ENCODE results near the gene APAF1. TPM values are rescaled to one million over a fixed set of nuclear protein-coding genes. Genes with fewer than 3 reads are reported as not detected.

APAF1 gene
- total RNA-seq, 3 donors from 2014 or later (not counting 1 experiment from before 2014, with no cell fraction given): 33.5 to 43.7 (median 34.9) TPM

DNA sequence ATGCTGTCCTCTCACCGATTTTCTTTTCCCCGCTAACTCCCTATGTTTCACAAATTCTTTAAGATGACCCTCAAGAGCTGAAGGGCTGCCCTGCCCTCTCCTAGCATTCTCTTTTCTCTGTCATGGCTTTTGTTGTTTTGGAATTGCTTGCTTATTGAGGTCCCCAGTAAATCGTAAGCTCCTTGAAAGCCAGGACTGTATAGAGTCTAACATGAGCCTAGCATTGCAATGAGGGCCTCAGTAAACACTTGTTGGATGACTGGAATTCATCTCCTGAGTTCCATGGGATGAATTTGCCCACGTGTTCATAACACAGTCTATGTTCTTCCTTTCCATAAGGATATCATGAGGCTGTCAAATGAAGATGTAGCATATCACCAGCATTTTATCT lies 92.2 kb downstream of the APAF1 start:
- intact Hi-C loops (cut with micrococcal nuclease): no loop called here
- Mint-ChIP-seq H3K9me3 (no peaks in the 10 kb centered on the region), H3K36me3 (peaks cover 26% of the 10 kb centered on the region), H3K4me3 (no peak overlapping the region), H3K4me1 (no peaks in the 10 kb centered on the region), H3K27me3 (ENCODE audit: low read depth in 2 of 2) (peaks cover 12 to 13% of the 10 kb centered on the region in 2 donors), H3K27ac (peak overlapping the region in 1 of 2 donors; percentile 15)
- TF ChIP-seq, protein P1, sequence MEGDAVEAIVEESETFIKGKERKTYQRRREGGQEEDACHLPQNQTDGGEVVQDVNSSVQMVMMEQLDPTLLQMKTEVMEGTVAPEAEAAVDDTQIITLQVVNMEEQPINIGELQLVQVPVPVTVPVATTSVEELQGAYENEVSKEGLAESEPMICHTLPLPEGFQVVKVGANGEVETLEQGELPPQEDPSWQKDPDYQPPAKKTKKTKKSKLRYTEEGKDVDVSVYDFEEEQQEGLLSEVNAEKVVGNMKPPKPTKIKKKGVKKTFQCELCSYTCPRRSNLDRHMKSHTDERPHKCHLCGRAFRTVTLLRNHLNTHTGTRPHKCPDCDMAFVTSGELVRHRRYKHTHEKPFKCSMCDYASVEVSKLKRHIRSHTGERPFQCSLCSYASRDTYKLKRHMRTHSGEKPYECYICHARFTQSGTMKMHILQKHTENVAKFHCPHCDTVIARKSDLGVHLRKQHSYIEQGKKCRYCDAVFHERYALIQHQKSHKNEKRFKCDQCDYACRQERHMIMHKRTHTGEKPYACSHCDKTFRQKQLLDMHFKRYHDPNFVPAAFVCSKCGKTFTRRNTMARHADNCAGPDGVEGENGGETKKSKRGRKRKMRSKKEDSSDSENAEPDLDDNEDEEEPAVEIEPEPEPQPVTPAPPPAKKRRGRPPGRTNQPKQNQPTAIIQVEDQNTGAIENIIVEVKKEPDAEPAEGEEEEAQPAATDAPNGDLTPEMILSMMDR (IDR thresholded peaks at IDR 0.05): no peak
- WGBS (ENCODE audit: insufficient coverage): 89% methylated on average over 4 of the region's 4 CpGs
- no peaks in the 10 kb centered on the region for H3K4me1 ChIP-seq (ENCODE audit: control insufficient read depth, insufficient read depth, low read length)
- ATAC-seq (no peak), DNase-seq (no peak)
- H3K27ac ChIP-seq (ENCODE audit: low read length): no peak overlapping the region
- peaks cover 20% of the 10 kb centered on the region for H3K36me3 ChIP-seq (ENCODE audit: control insufficient read depth, insufficient read depth, low read length)
- H3K27me3 ChIP-seq (ENCODE audit: control insufficient read depth, insufficient read depth, low read length): no peaks in the 10 kb centered on the region
- H3K4me3 ChIP-seq (ENCODE audit: low read length): no peak overlapping the region
- no peaks in the 10 kb centered on the region for H3K9me3 ChIP-seq (ENCODE audit: control insufficient read depth, insufficient read depth, low read length)

DNA sequence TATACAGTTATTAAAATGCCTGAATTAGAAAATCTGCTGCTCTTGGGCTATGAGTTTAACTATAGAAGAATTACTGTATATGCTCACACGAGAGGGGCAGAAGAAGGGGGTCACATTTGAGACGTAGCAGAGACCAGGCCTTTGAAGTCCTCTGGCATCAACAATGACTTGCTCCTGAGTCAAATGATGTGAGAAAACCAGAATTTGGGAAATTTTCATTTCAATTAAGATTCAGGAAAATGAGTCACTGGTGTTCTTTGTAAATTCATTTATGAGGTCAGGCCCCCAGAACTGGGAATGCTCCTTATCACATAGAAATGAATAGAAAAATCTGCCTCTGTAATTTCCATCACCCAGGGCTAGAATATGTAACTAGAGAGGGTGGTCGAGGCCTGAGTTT lies 92.9 kb downstream of the APAF1 start:
- H3K4me3 ChIP-seq (ENCODE audit: low read length): no peak overlapping the region
- H3K4me1 ChIP-seq (ENCODE audit: control insufficient read depth, insufficient read depth, low read length): no peaks in the 10 kb centered on the region
- TF ChIP-seq, protein P1 (IDR thresholded peaks at IDR 0.05): no peak
- peaks cover 12 to 17% of the 10 kb centered on the region in 2 donors for H3K27me3 Mint-ChIP-seq (ENCODE audit: low read depth in 2 of 2)
- H3K27ac ChIP-seq (ENCODE audit: low read length): no peak overlapping the region
- H3K36me3 Mint-ChIP-seq: peaks cover 26% of the 10 kb centered on the region
- intact Hi-C loops (cut with micrococcal nuclease): no loop called here
- H3K27me3 ChIP-seq (ENCODE audit: control insufficient read depth, insufficient read depth, low read length): no peaks in the 10 kb centered on the region
- no peaks in the 10 kb centered on the region for H3K9me3 ChIP-seq (ENCODE audit: control insufficient read depth, insufficient read depth, low read length)
- H3K4me3 Mint-ChIP-seq: no peak overlapping the region
- no peaks in the 10 kb centered on the region for H3K9me3 Mint-ChIP-seq
- no peaks in the 10 kb centered on the region for H3K4me1 Mint-ChIP-seq
- DNase-seq (no peak), ATAC-seq (no peak)
- no peak overlapping the region for H3K27ac Mint-ChIP-seq
- H3K36me3 ChIP-seq (ENCODE audit: control insufficient read depth, insufficient read depth, low read length): peaks cover 14% of the 10 kb centered on the region
- WGBS (ENCODE audit: insufficient coverage): 85% methylated on average over 3 of the region's 3 CpGs

DNA sequence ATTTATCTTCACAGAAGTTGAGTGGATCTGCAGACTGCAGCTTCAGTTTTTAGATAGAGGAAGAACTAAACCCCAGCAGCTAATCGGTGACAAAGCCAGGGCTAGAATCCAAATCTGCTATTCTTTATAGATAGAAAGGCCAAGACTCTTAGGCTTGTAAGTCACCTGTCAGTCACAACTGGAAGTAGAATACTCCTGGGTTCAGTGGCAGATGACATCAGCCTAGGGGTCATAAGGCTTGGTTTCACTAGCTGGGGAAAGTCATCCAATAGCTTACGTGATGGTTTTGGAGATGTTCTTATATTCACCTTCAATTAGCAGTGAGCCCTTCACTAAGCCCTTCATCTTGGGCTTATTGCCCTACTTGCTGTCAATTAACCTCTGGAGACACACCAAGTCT lies 93.4 kb downstream of the APAF1 start:
- intact Hi-C loops (cut with micrococcal nuclease): no loop called here
- 93% methylated on average over 2 of the region's 2 CpGs for WGBS (ENCODE audit: insufficient coverage)
- Mint-ChIP-seq H3K9me3 (no peaks in the 10 kb centered on the region), H3K4me1 (no peaks in the 10 kb centered on the region), H3K27me3 (ENCODE audit: low read depth in 2 of 2) (peaks cover 15 to 17% of the 10 kb centered on the region in 2 donors), H3K4me3 (no peak overlapping the region), H3K36me3 (peaks cover 25% of the 10 kb centered on the region), H3K27ac (no peak overlapping the region)
- DNase-seq (no peak), ATAC-seq (no peak)
- H3K27me3 ChIP-seq (ENCODE audit: control insufficient read depth, insufficient read depth, low read length): no peaks in the 10 kb centered on the region
- H3K4me1 ChIP-seq (ENCODE audit: control insufficient read depth, insufficient read depth, low read length): no peaks in the 10 kb centered on the region
- H3K4me3 ChIP-seq (ENCODE audit: low read length): no peak overlapping the region
- H3K9me3 ChIP-seq (ENCODE audit: control insufficient read depth, insufficient read depth, low read length): no peaks in the 10 kb centered on the region
- TF ChIP-seq, protein P1 (IDR thresholded peaks at IDR 0.05): no peak
- H3K36me3 ChIP-seq (ENCODE audit: control insufficient read depth, insufficient read depth, low read length): peaks cover 13% of the 10 kb centered on the region
- no peak overlapping the region for H3K27ac ChIP-seq (ENCODE audit: low read length)

DNA sequence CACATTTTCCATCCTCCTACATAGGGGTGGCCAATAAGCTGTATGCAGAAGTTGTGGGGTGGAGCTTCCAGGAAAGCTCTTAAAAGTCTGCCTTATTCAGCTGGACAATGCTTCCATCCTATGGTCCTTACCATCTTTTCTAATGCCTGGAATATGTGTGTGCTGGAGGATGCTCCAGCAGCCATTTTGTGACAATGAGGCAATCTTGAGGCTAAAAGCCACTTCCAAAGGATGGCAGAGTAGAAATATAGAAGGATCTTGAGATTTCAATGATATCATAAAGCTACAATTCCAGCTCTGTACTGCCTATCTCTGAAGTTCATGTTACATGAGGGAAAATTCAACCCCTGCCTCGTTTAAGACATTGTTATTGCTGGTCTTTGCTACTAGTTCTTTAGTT lies 95.7 kb downstream of the APAF1 start:
- Mint-ChIP-seq H3K4me3 (no peak overlapping the region), H3K4me1 (no peaks in the 10 kb centered on the region), H3K27ac (no peak overlapping the region), H3K9me3 (no peaks in the 10 kb centered on the region), H3K27me3 (ENCODE audit: low read depth in 2 of 2) (peaks cover 16 to 17% of the 10 kb centered on the region in 2 donors), H3K36me3 (peaks cover 8% of the 10 kb centered on the region)
- DNase-seq (no peak), ATAC-seq (no peak)
- Histone ChIP-seq H3K9me3 (ENCODE audit: control insufficient read depth, insufficient read depth, low read length) (no peaks in the 10 kb centered on the region), H3K4me3 (ENCODE audit: low read length) (no peak overlapping the region), H3K27me3 (ENCODE audit: control insufficient read depth, insufficient read depth, low read length) (peaks cover 5% of the 10 kb centered on the region), H3K27ac (ENCODE audit: low read length) (no peak overlapping the region), H3K4me1 (ENCODE audit: control insufficient read depth, insufficient read depth, low read length) (peaks cover 5% of the 10 kb centered on the region), H3K36me3 (ENCODE audit: control insufficient read depth, insufficient read depth, low read length) (no peaks in the 10 kb centered on the region)
- intact Hi-C loops (cut with micrococcal nuclease): no loop called here
- whole genome bisulfite sequencing (ENCODE audit: insufficient coverage): 73% methylated on average over 1 of the region's 1 CpG
- TF ChIP-seq, protein P1 (IDR thresholded peaks at IDR 0.05): no peak
